Transverse colon (tissue), 4 donors: Measurements from ENCODE around the gene C20orf202.
"Not testable (repeated sequence)": the region's sequence is repeated elsewhere in the genome, so short reads cannot be mapped to it uniquely, and the experiment has no call there.

Source experiments
- CTCF ChIP-seq, 5 experiments: fragments of 200-600 bp in 3 of 5; fragments of 450-650 bp in 2 of 5; sonication (generic) in 3 of 5; IDR thresholded peaks; 1 replicate in 2 of 5; 2 replicates in 3 of 5; pipeline ENCODE4 v1.5.1; 2016 to 2017; ENCODE audit warnings: antibody characterized with exemption in 5 of 5, inconsistent platforms in 3 of 5, mild to moderate bottlenecking in 2 of 5, moderate library complexity in 1 of 5
- POLR2A ChIP-seq: fragments of 450-650 bp; IDR thresholded peaks from one replicate; pipeline ENCODE4 v1.6.1; 2016; ENCODE audit warnings: antibody characterized with exemption, mild to moderate bottlenecking, moderate library complexity
- POLR2AphosphoS5 ChIP-seq, 3 donors: sonication (generic); formaldehyde crosslinking; IDR thresholded peaks; one replicate each; pipeline ENCODE4 v1.6.1; 2016; ENCODE audit warnings: antibody characterized with exemption in 3 of 3

- not testable (repeated sequence) for TF ChIP-seq CTCF (IDR thresholded peaks at IDR 0.05); POLR2A; POLR2AphosphoS5 (IDR thresholded peaks at IDR 0.05)
Measured at GRCh38 chr20:1250282-1250681, 47.0 kb downstream of the C20orf202 start.
